ENCODE measurements around the gene LCNL1. TPM values are rescaled to one million over a fixed set of nuclear protein-coding genes. Genes with fewer than 3 reads are reported as not detected.
A peak's percentile ranks its signal among the peaks of the same experiment; 100 is the strongest.

The LCNL1 gene
- total RNA-seq, 1 donor = 3.5 TPM

- DNase-seq (ENCODE audit: low read depth) = no peak
- no peak for TF ChIP-seq CTCF (IDR thresholded peaks at IDR 0.05; ENCODE audit: insufficient read depth, low read depth, low read length)
- H3K4me3 ChIP-seq (ENCODE audit: low read depth, low read length) = no peak overlapping the region
Observed at GRCh38 chr9:136939996-136940525, 42.7 kb upstream of the LCNL1 start.

GRCh38 chr9:136940526-136941230 is 42.1 kb upstream of the LCNL1 start:
- no peak overlapping the region for H3K4me3 ChIP-seq (ENCODE audit: low read depth, low read length)
- TF ChIP-seq CTCF (IDR thresholded peaks at IDR 0.05; ENCODE audit: insufficient read depth, low read depth, low read length) = no peak
- no peak for DNase-seq (ENCODE audit: low read depth)

GRCh38 chr9:136941231-136942111 is 41.3 kb upstream of the LCNL1 start:
- no peak overlapping the region for H3K4me3 ChIP-seq (ENCODE audit: low read depth, low read length)
- DNase-seq (ENCODE audit: low read depth) = no peak

GRCh38 chr9:136942112-136942880 is 40.5 kb upstream of the LCNL1 start:
- H3K4me3 ChIP-seq (ENCODE audit: low read depth, low read length) = no peak overlapping the region
- TF ChIP-seq CTCF (IDR thresholded peaks at IDR 0.05; ENCODE audit: insufficient read depth, low read depth, low read length) = no peak
- DNase-seq (ENCODE audit: low read depth) = no peak

More at GRCh38 chr9:136941231-136942111, 41.3 kb upstream of the LCNL1 start:
- TF ChIP-seq CTCF (IDR thresholded peaks at IDR 0.05; ENCODE audit: insufficient read depth, low read depth, low read length) = no peak

GRCh38 chr9:136942881-136943230 is 39.9 kb upstream of the LCNL1 start:
- H3K4me3 ChIP-seq (ENCODE audit: low read depth, low read length) = peak overlapping the region; percentile 84
- TF ChIP-seq CTCF (IDR thresholded peaks at IDR 0.05; ENCODE audit: insufficient read depth, low read depth, low read length) = no peak
- no peak for DNase-seq (ENCODE audit: low read depth)

All from fibroblast of villous mesenchyme (primary cell).